Nephron (organoid): ENCODE results near the gene SNCG.

ENCODE experiments used
- H3K27ac Mint-ChIP-seq, 3 experiments: 2 replicates each; pipeline ENCODE4 v1.8.0; 2020; ENCODE audit warnings: mixed read lengths in 3 of 3, mild to moderate bottlenecking in 2 of 3, moderate library complexity in 1 of 3
- H3K27me3 Mint-ChIP-seq: 2 replicates; pipeline ENCODE4 v1.8.0; 2021; ENCODE audit warnings: low read depth, mild to moderate bottlenecking, moderate library complexity, mixed read lengths
- H3K36me3 Mint-ChIP-seq: 2 replicates; pipeline ENCODE4 v1.8.0; 2020; ENCODE audit warnings: low read depth, mixed read lengths
- H3K4me1 Mint-ChIP-seq: 2 replicates; pipeline ENCODE4 v1.8.0; 2020; ENCODE audit warnings: mixed read lengths
- H3K4me3 Mint-ChIP-seq, 3 experiments: 2 replicates each; pipeline ENCODE4 v1.8.0; 2020; ENCODE audit warnings: mild to moderate bottlenecking in 3 of 3, mixed read lengths in 3 of 3, moderate library complexity in 2 of 3
- H3K9me3 Mint-ChIP-seq: 2 replicates; pipeline ENCODE4 v1.8.0; 2020; ENCODE audit warnings: mixed read lengths
- TF ChIP-seq, protein P1 (sequence below), 3 experiments: fragments of 200-600 bp; sonication (generic); IDR thresholded peaks; one replicate each; pipeline ENCODE4 v1.5.0; 2021; ENCODE audit warnings: antibody characterized with exemption in 3 of 3; ENCODE audit not compliant: unreplicated experiment in 3 of 3

SNCG gene

DNA sequence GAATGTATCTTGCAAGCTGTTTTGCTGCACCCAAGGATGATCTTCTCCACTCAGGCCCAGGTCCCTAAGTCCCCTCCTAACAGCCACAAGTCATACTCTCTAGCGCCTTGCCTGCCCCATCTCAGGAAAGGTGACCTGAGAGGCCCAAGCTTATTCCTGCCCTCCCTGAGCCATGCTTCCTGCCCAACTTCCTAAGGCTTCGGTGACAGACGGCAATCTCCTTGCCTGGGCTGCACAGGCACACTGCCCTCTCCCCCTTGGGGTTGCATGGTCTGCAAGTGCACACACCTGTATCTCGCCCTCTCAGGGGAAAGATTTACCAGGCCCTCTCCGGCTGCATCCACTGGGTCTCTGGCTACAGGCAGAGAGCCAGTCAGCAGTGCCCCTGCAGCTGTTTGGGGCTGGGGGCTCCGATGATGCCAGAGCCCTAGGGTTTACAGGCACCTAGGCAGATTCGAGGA lies 9.1 kb downstream of the SNCG start:
- Mint-ChIP-seq H3K27me3 (peaks cover 9% of the 10 kb centered on the region), H3K4me3 (peak overlapping the region in 2 of 3 experiments; percentile 41 to 48), H3K9me3 (no peaks in the 10 kb centered on the region), H3K27ac (peak overlapping the region in 2 of 3 experiments; percentile 45 to 63), H3K36me3 (no peaks in the 10 kb centered on the region), H3K4me1 (peaks cover 49% of the 10 kb centered on the region)
- TF ChIP-seq, protein P1, sequence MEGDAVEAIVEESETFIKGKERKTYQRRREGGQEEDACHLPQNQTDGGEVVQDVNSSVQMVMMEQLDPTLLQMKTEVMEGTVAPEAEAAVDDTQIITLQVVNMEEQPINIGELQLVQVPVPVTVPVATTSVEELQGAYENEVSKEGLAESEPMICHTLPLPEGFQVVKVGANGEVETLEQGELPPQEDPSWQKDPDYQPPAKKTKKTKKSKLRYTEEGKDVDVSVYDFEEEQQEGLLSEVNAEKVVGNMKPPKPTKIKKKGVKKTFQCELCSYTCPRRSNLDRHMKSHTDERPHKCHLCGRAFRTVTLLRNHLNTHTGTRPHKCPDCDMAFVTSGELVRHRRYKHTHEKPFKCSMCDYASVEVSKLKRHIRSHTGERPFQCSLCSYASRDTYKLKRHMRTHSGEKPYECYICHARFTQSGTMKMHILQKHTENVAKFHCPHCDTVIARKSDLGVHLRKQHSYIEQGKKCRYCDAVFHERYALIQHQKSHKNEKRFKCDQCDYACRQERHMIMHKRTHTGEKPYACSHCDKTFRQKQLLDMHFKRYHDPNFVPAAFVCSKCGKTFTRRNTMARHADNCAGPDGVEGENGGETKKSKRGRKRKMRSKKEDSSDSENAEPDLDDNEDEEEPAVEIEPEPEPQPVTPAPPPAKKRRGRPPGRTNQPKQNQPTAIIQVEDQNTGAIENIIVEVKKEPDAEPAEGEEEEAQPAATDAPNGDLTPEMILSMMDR (IDR thresholded peaks at IDR 0.05; ENCODE audit: unreplicated experiment in 3 of 3) = no peak

DNA sequence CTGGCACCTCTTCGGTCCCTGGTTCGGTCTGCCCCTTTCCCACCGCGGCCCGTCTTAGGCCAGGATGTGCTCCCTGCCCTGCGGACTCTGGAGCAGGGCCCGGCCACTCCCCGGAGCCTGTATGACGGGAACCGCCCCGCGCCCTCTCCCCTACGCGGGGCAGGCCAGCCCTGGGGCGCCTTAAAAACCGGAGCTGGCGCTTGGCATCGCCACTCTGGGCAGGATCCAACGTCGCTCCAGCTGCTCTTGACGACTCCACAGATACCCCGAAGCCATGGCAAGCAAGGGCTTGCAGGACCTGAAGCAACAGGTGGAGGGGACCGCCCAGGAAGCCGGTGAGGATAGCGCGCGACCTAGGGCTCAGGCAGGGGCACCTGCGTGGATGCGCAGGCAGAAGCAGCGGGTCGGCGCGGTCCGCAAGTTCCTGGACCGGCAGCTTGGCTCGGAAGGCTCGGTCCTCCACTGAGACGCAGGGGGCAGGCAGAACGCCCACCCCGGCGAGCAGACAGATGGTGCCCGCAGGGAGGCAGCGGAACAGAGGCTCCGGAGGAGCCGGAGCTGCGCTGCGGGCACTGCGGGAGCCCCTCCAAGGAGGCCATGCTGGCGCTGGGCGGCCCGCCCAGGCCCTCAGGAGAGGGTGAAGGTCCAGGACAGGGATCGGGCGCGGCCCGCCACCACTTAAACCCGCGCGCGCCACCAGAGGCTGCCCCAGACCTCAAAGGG lies 10.0 kb downstream of the SNCG start, which contains the start of gene ADIRF:
Gene ADIRF, plus strand, starts transcription at position 212 of the 723 bp plus-strand sequence. Its CDS starts 63 bp downstream, at position 275.
- TF ChIP-seq, protein P1 (IDR thresholded peaks at IDR 0.05; ENCODE audit: unreplicated experiment in 3 of 3) = no peak
- peak within 1 kb of the TSS in 2 of 3 experiments; percentile 45 to 91 for H3K27ac Mint-ChIP-seq
- peak within 1 kb of the TSS; percentile 86 to 94 (median 91) for H3K4me3 Mint-ChIP-seq
- H3K36me3 Mint-ChIP-seq = no peaks in the 10 kb centered on the region
- H3K9me3 Mint-ChIP-seq = no peaks in the 10 kb centered on the region
- peaks cover 13% of the 10 kb centered on the region for H3K27me3 Mint-ChIP-seq
- H3K4me1 Mint-ChIP-seq = peaks cover 49% of the 10 kb centered on the region

DNA sequence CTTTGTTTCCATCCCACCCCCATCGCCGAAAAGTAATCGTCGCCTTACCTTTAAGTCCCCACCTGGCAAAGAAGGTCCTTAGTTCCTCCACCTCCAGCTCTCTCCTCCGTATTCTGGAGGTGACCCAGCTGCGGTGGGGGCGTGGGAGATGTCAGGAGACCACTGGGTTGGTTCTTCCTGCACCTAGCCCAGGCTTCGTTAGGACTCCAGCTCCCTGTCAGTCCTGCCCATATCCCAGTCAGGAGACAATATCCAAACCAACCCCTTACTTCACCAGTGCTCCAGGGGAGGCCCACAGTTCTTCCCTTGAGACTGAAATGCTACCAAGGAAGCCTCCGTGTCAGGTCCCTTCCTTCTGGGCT lies 10.6 kb downstream of the SNCG start:
- H3K27me3 Mint-ChIP-seq = peaks cover 13% of the 10 kb centered on the region
- peak overlapping the region in 2 of 3 experiments; percentile 91 to 94 for H3K4me3 Mint-ChIP-seq
- no peaks in the 10 kb centered on the region for H3K36me3 Mint-ChIP-seq
- H3K27ac Mint-ChIP-seq = peak overlapping the region in 1 of 3 experiments; percentile 91
- H3K4me1 Mint-ChIP-seq = peaks cover 49% of the 10 kb centered on the region
- TF ChIP-seq, protein P1 (IDR thresholded peaks at IDR 0.05; ENCODE audit: unreplicated experiment in 3 of 3) = no peak
- no peaks in the 10 kb centered on the region for H3K9me3 Mint-ChIP-seq

DNA sequence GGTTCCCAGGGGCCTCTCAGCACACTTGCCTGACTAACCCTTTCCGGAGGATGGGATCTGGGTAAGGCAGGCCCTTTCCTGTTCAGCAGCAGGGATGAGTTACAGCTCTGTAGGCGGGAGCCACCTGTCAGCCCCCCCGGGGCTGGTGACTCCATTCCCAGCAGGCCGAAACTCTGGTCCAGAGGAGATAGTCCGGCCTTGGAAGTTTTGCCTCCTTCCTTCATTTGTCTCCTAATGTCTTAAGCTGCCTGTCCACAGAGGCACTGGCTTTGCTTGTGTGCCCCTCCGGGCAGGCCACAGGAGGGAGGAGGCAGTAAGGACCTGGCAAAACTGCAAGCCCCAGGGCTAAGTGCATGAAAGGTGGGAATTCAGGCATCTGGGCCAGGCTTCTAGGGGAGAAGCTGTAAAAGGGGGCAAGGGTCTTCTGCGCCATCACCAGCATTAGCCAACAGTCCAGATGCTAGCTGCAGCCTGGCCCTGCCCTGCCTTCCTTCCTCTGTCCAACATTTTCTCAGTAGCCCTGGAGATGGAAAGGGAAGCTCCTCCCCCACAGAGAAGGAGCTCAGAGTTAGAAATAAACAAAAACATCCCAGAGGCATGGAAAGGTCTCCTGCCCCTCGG lies 11.1 kb downstream of the SNCG start:
- Mint-ChIP-seq H3K4me1 (peaks cover 49% of the 10 kb centered on the region), H3K27me3 (peaks cover 13% of the 10 kb centered on the region), H3K36me3 (no peaks in the 10 kb centered on the region), H3K9me3 (no peaks in the 10 kb centered on the region), H3K27ac (peak overlapping the region in 2 of 3 experiments; percentile 26 to 91), H3K4me3 (peak overlapping the region; percentile 86 to 94 (median 91))
- TF ChIP-seq, protein P1 (IDR thresholded peaks at IDR 0.05; ENCODE audit: unreplicated experiment in 3 of 3) = no peak

DNA sequence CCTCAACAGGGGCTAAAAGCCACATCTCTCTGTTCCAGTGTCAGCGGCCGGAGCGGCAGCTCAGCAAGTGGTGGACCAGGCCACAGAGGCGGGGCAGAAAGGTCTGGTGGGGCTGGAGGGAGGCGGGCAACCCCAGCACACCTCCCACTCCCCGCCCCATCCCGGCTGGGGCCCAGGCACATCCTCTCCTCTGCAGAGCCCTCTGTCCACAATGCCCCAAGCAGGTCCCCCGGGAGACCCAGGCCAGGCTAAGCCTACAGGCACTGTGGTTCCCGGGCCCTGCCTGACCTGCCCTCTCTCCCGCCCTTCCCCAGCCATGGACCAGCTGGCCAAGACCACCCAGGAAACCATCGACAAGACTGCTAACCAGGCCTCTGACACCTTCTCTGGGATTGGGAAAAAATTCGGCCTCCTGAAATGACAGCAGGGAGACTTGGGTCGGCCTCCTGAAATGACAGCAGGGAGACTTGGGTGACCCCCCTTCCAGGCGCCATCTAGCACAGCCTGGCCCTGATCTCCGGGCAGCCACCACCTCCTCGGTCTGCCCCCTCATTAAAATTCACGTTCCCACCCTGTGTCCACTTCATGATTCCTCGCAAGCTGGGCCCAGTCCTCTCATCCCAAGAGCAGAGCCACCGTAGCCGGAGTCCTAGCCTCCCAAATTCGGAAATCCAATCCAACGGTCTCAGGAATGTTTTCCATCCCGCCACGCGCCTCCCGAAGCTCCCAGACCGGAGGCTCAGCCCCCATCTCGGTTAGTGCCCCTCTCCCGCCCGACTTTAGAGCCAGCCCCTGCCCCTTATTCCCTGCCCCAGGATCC lies 12.0 kb downstream of the SNCG start:
- Mint-ChIP-seq H3K4me3 (peak overlapping the region; percentile 86 to 94 (median 91)), H3K27ac (peak overlapping the region; percentile 80 to 95 (median 91)), H3K9me3 (no peaks in the 10 kb centered on the region), H3K36me3 (no peaks in the 10 kb centered on the region), H3K27me3 (peaks cover 13% of the 10 kb centered on the region), H3K4me1 (peaks cover 44% of the 10 kb centered on the region)
- TF ChIP-seq, protein P1 (IDR thresholded peaks at IDR 0.05; ENCODE audit: unreplicated experiment in 3 of 3) = no peak
